Peyer's patch (tissue), 4 donors: Measurements from ENCODE around the gene TTL.

ENCODE experiments used
- POLR2A ChIP-seq, 2 donors: fragments of 450-650 bp; IDR thresholded peaks; one replicate each; pipeline ENCODE4 v1.5.1; 2017; ENCODE audit warnings: antibody characterized with exemption in 2 of 2, mild to moderate bottlenecking in 2 of 2, moderate library complexity in 2 of 2
- TF ChIP-seq, protein P1 (sequence below), 6 experiments: fragments of 450-650 bp in 4 of 6; fragments of 200-600 bp in 2 of 6; sonication (generic) in 1 of 6; IDR thresholded peaks; one replicate each; pipeline ENCODE4 v1.5.1; 2017 to 2019; ENCODE audit warnings: antibody characterized with exemption in 6 of 6, mild to moderate bottlenecking in 3 of 6, moderate library complexity in 1 of 6

GRCh38 chr2:112530728-112531127 lies 48.8 kb downstream of the TTL start:
- TF ChIP-seq, protein P1, sequence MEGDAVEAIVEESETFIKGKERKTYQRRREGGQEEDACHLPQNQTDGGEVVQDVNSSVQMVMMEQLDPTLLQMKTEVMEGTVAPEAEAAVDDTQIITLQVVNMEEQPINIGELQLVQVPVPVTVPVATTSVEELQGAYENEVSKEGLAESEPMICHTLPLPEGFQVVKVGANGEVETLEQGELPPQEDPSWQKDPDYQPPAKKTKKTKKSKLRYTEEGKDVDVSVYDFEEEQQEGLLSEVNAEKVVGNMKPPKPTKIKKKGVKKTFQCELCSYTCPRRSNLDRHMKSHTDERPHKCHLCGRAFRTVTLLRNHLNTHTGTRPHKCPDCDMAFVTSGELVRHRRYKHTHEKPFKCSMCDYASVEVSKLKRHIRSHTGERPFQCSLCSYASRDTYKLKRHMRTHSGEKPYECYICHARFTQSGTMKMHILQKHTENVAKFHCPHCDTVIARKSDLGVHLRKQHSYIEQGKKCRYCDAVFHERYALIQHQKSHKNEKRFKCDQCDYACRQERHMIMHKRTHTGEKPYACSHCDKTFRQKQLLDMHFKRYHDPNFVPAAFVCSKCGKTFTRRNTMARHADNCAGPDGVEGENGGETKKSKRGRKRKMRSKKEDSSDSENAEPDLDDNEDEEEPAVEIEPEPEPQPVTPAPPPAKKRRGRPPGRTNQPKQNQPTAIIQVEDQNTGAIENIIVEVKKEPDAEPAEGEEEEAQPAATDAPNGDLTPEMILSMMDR (IDR thresholded peaks at IDR 0.05) = no peak
- no peak for TF ChIP-seq POLR2A (IDR thresholded peaks at IDR 0.05)
